GM21367 (cell line): ENCODE results near the gene AHRR.
"Not testable (repeated sequence)": the region's sequence is repeated elsewhere in the genome, so short reads cannot be mapped to it uniquely, and the experiment has no call there.

Source experiments
- ATAC-seq: cut with Tn5 transposase; IDR thresholded peaks from one replicate; pipeline ENCODE4 v1.9.1; 2021; ENCODE audit not compliant: unreplicated experiment

AHRR gene

GRCh38 chr5:483011-483410, 161.5 kb downstream of the AHRR start:
- no peak for ATAC-seq

GRCh38 chr5:483434-484140, 162.1 kb downstream of the AHRR start:
- no peak for ATAC-seq

- no peak for ATAC-seq
These were observed 163.0 kb downstream of the AHRR start for GRCh38 chr5:484556-484955.

- ATAC-seq, result no peak
These were observed 163.8 kb downstream of the AHRR start for GRCh38 chr5:485113-485945.

GRCh38 chr5:485946-486491, 164.5 kb downstream of the AHRR start:
- ATAC-seq, result no peak

GRCh38 chr5:486597-486996, 165.1 kb downstream of the AHRR start:
- not testable (repeated sequence) for ATAC-seq
